A549 (cell line): ENCODE measurements around the gene ZG16. TPM values are rescaled to one million over a fixed set of nuclear protein-coding genes. Genes with fewer than 3 reads are reported as not detected.

ENCODE experiments used
- ATAC-seq, 2 experiments: fragments of 200-7000 bp in 1 of 2; fragments of >200 bp in 1 of 2; cut with Nextera tagmentation in 1 of 2; cut with Tn5 transposase in 1 of 2; 3 replicates each; pipeline versions ENCODE4 v1.8.0 to v1.9.1; 2018 to 2020; ENCODE audit warnings: mild to moderate bottlenecking in 1 of 2, moderate library complexity in 1 of 2
- CTCF ChIA-PET: fragments of 300-600 bp; sonication (Branson Sonifier 250); formaldehyde crosslinking; extraction: SDS; loops from one replicate; lab custom pipeline; 2021; ENCODE audit warnings: antibody characterized with exemption, inconsistent platforms; lab: Yijun Ruan, JAX
- POLR2A ChIA-PET: fragments of 350-600 bp; formaldehyde crosslinking; extraction: SDS; loops from one replicate; lab custom pipeline; 2021; ENCODE audit warnings: antibody characterized with exemption, inconsistent platforms; lab: Yijun Ruan, JAX
- DNase-seq, 2 experiments: peaks; one replicate each; pipeline versions ENCODE4 v3.0.0 to v3.0.0-alpha.2; 2011 to 2016; ENCODE audit warnings: low read depth in 1 of 2, low spot score in 1 of 2
- FAIRE-seq: peaks from 2 replicates; lab custom pipeline; 2011; peaks lifted over from hg19 to GRCh38; lab: Jason Lieb, UNC
- H3K27ac ChIP-seq, 2 experiments: fragments of >200 bp; sonication (Bioruptor Twin); formaldehyde crosslinking; 3 replicates each; pipeline ENCODE4 v1.5.1; 2016 to 2017
- H3K4me1 ChIP-seq: fragments of >200 bp; sonication (Bioruptor Twin); formaldehyde crosslinking; 3 replicates; pipeline ENCODE4 v1.6.1; 2016
- H3K4me2 ChIP-seq: fragments of >200 bp; sonication (Bioruptor Twin); formaldehyde crosslinking; 3 replicates; pipeline ENCODE4 v1.6.1; 2016
- H3K4me3 ChIP-seq: fragments of >200 bp; sonication (Bioruptor Twin); formaldehyde crosslinking; 3 replicates; pipeline ENCODE4 v1.5.1; 2016
- H3K9me3 ChIP-seq: fragments of >200 bp; sonication (Bioruptor Twin); formaldehyde crosslinking; 3 replicates; pipeline ENCODE4 v1.6.1; 2016
- BHLHE40 ChIP-seq: IDR thresholded peaks from 2 replicates; pipeline ENCODE4 v1.6.1; 2012; ENCODE audit warnings: low read depth, low read length, inconsistent platforms
- CBX2 ChIP-seq: fragments of 200-600 bp; sonication (generic); IDR thresholded peaks from 2 replicates; pipeline ENCODE4 v1.6.1; 2016; ENCODE audit warnings: low read depth, mild to moderate bottlenecking, borderline replicate concordance
- FOSL2 ChIP-seq, 2 experiments: fragments of 450-650 bp in 1 of 2; fragments of >200 bp in 1 of 2; sonication (Bioruptor Twin) in 1 of 2; formaldehyde crosslinking; IDR thresholded peaks; 2 replicates each; pipeline versions ENCODE4 v1.5.0 to v1.6.1; 2016 to 2020; ENCODE audit warnings: mild to moderate bottlenecking in 1 of 2, moderate library complexity in 1 of 2
- HEYL ChIP-seq: fragments of 250-450 bp; sonication (Bioruptor Pico); IDR thresholded peaks from 2 replicates; pipeline ENCODE4 v1.8.0; 2021; ENCODE audit warnings: mild to moderate bottlenecking, moderate library complexity
- JUN ChIP-seq, 2 experiments: fragments of >200 bp; sonication (Bioruptor Twin); formaldehyde crosslinking; IDR thresholded peaks; 2 replicates in 1 of 2; 3 replicates in 1 of 2; pipeline ENCODE4 v1.6.1; 2016 to 2017
- KDM1A ChIP-seq: fragments of 200-600 bp; sonication (generic); IDR thresholded peaks from 2 replicates; pipeline ENCODE4 v1.6.1; 2016; ENCODE audit warnings: low read depth, mild to moderate bottlenecking
- KDM5A ChIP-seq: fragments of 200-600 bp; sonication (generic); IDR thresholded peaks from 2 replicates; pipeline ENCODE4 v1.6.1; 2016; ENCODE audit warnings: antibody characterized with exemption, mild to moderate bottlenecking
- NR3C1 ChIP-seq: fragments of >200 bp; sonication (Bioruptor Twin); formaldehyde crosslinking; IDR thresholded peaks from 3 replicates; pipeline ENCODE4 v1.6.1; 2017
- PHF8 ChIP-seq: fragments of 200-600 bp; sonication (generic); IDR thresholded peaks from 2 replicates; pipeline ENCODE4 v1.6.1; 2016; ENCODE audit warnings: low read depth, mild to moderate bottlenecking, antibody characterized with exemption, moderate library complexity, borderline replicate concordance
- POLR2AphosphoS2 ChIP-seq: conservative IDR thresholded peaks from 2 replicates; pipeline ENCODE4 v1.6.1; 2012; ENCODE audit warnings: low read length, improper control_type of control experiment, inconsistent platforms
- RAD21 ChIP-seq, 2 experiments: fragments of >200 bp in 1 of 2; sonication (Bioruptor Twin) in 1 of 2; formaldehyde crosslinking in 1 of 2; IDR thresholded peaks in 1 of 2; conservative IDR thresholded peaks in 1 of 2; 2 replicates in 1 of 2; 3 replicates in 1 of 2; pipeline ENCODE4 v1.6.1; 2012 to 2018; ENCODE audit warnings: inconsistent platforms in 1 of 2
- RCOR1 ChIP-seq: fragments of 150-350 bp; IDR thresholded peaks from 2 replicates; pipeline ENCODE4 v1.6.1; 2014; ENCODE audit warnings: antibody characterized with exemption, low read length, low read depth
- SMC3 ChIP-seq: fragments of >200 bp; sonication (Bioruptor Twin); formaldehyde crosslinking; IDR thresholded peaks from 3 replicates; pipeline ENCODE4 v1.6.1; 2018; ENCODE audit warnings: inconsistent platforms
- SREBF2 ChIP-seq: fragments of 450-650 bp; IDR thresholded peaks from 2 replicates; pipeline ENCODE4 v1.6.1; 2014; ENCODE audit warnings: mild to moderate bottlenecking, moderate library complexity
- ZNF302 ChIP-seq: fragments of 250-450 bp; sonication (Bioruptor Pico); IDR thresholded peaks from 2 replicates; pipeline ENCODE4 v1.9.0; 2021; ENCODE audit warnings: inconsistent platforms, mild to moderate bottlenecking, moderate library complexity
- ZSCAN20 ChIP-seq: fragments of 250-450 bp; sonication (Bioruptor Pico); IDR thresholded peaks from 2 replicates; pipeline ENCODE4 v1.8.0; 2022; ENCODE audit warnings: mild to moderate bottlenecking, moderate library complexity
- WGBS: methylation state at CpG from one replicate; pipeline ENCODE4 v1.1.6; 2017; ENCODE audit errors: missing lambda C conversion rate; 5-methylcytosine and 5-hydroxymethylcytosine counted together
- polyA minus RNA-seq: library from RNA; depleted of rRNA, polyadenylated mRNA; stranded (reverse); fragments of >200 nt; gene quantifications from 2 replicates; pipeline ENCODE4 v1.2.3, GENCODE V29; 2011; rRNA and poly(A)+ RNA removed
- polyA plus RNA-seq, 4 experiments: library from polyadenylated mRNA; depleted of rRNA in 3 of 4; stranded (reverse); fragments of >200 nt; fragmentation: RNase III in 1 of 4; extraction: RNeasy Plus Mini Kit Qiagen cat#74134 plus additional on column Dnase treatment in 1 of 4; gene quantifications; 2 replicates in 3 of 4; 3 replicates in 1 of 4; pipeline ENCODE4 v1.2.3, GENCODE V29; 2011 to 2017
- TF ChIP-seq, protein P1 (sequence below): IDR thresholded peaks from 2 replicates; pipeline ENCODE4 v1.6.1; 2012; ENCODE audit warnings: low read depth, borderline replicate concordance
- TF ChIP-seq, protein P2 (sequence below): fragments of >200 bp; sonication (Bioruptor Twin); formaldehyde crosslinking; IDR thresholded peaks from 2 replicates; pipeline ENCODE4 v1.6.1; 2016
- TF ChIP-seq, protein P3 (sequence below): fragments of 200-600 bp; sonication (generic); IDR thresholded peaks from 2 replicates; pipeline ENCODE4 v1.6.1; 2016; ENCODE audit warnings: antibody characterized with exemption, mild to moderate bottlenecking, moderate library complexity
- TF ChIP-seq, protein P4 (sequence below): fragments of >200 bp; sonication (Bioruptor Twin); formaldehyde crosslinking; IDR thresholded peaks from 3 replicates; pipeline ENCODE4 v1.5.1; 2016

Gene ZG16, protein sequence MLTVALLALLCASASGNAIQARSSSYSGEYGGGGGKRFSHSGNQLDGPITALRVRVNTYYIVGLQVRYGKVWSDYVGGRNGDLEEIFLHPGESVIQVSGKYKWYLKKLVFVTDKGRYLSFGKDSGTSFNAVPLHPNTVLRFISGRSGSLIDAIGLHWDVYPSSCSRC
- polyA plus RNA-seq (2011; rRNA removed) (not detected in 2 replicates), polyA plus RNA-seq (2017; fragmentation: RNase III; extraction: RNeasy Plus Mini Kit Qiagen cat#74134 plus additional on column Dnase treatment) (not detected in 3 replicates), polyA minus RNA-seq (not detected in 2 replicates)
- polyA plus RNA-seq (2012; cell fraction: cytosol; rRNA removed): 0.01 TPM in 1 of 2 replicates, not detected in the other
- polyA plus RNA-seq (2012; cell fraction: nucleus; rRNA removed): not detected in 2 replicates

DNA sequence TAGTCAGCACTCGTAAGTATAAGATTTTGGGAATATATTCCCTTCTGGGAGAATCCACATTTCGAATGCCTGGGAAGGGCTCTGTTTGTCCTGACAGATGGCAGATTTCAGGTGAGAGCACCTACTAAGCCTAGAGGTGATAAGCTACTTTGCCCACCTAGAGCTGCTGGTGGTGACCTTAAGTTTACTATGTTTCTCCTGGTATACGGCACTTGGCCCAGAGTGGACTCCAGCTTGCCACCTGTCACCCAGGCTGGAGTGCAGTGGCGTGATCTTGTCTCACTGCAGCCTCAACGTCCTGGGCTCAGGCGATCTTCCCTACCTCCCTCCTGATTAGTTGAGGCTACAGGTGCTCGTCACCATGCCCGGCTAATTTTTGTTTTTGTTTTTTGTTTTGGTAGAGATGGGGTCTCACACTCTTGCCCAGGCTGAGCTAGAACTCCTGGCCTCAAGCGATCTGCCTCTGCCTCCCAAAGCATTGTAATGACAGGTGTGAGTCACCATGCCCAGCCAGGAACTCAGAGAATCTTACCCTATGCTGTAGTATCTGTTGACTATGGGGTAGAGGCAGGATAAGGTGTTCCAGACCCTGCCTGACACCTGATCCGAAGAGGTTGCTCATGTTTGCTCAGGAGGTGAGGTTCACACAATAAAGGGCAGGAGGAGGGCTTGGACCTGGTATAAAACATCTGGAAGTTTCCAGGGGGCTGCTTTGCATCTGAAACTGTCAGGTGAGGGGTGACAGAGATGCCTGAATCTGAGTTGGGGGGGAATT is at the start of gene ZG16:
TSS of gene ZG16 (plus strand) at position 681 of the 775 bp plus-strand sequence. CDS start 1,011 bp downstream, outside the sequence.
- H3K4me1 ChIP-seq: peaks cover 10% of the 10 kb centered on the region; the same call in 2 of the 3 replicates
- ATAC-seq: no peak
- ChIA-PET POLR2A (no interaction called here), CTCF (interaction anchor here (0.7 to 2.0 kb wide), 4 partner anchors 8 to 77 kb away, joined by 3 to 5 read pairs (median 4); no protein-coding TSS in a partner anchor)
- 74% methylated on average over 9 of the region's 10 CpGs for WGBS
- H3K4me3 ChIP-seq: no peak within 1 kb of the TSS
- TF ChIP-seq HEYL (no peak), NR3C1 (no peak), KDM5A (no peak), ZSCAN20 (CRISPR knock-in tag) (no peak), KDM1A (no peak), BHLHE40 (no peak), JUN (IDR thresholded peaks at IDR 0.05) (no peak), PHF8 (no peak), RCOR1 (no peak), SMC3 (no peak)
- TF ChIP-seq, protein P1, sequence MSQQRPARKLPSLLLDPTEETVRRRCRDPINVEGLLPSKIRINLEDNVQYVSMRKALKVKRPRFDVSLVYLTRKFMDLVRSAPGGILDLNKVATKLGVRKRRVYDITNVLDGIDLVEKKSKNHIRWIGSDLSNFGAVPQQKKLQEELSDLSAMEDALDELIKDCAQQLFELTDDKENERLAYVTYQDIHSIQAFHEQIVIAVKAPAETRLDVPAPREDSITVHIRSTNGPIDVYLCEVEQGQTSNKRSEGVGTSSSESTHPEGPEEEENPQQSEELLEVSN: no peak
- no peak within 1 kb of the TSS for H3K27ac ChIP-seq
- DNase-seq: no peak
- no peak for FAIRE-seq
- H3K9me3 ChIP-seq: no peaks in the 10 kb centered on the region
- 0 out of 3 replicates have a peak within 1 kb of the TSS, but pooled peaks have one; percentile 23 for H3K4me2 ChIP-seq

DNA sequence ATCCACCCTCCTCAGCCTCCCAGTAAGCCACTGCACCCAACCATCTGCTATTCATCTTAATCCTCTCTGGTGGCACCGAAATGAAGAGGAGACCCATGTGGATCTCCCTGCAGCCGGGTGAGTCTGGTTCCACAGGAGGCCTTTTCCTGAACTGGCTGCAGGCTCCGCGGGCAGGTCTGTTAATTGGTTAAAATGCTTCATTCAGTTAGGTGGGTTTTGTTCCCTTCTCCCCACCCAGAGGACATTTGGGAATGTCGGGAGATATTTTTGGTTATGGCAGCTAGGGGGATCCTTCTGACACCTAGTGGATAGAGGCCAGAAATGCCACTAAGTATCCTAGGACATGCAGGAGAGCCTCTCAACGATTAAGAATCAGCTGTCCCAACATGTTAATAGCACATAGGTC is 48.9 kb upstream of the ZG16 start:
- H3K4me2 ChIP-seq: peak overlapping the region; percentile 91
- FAIRE-seq: peak; percentile 23
- H3K9me3 ChIP-seq: no peaks in the 10 kb centered on the region

DNA sequence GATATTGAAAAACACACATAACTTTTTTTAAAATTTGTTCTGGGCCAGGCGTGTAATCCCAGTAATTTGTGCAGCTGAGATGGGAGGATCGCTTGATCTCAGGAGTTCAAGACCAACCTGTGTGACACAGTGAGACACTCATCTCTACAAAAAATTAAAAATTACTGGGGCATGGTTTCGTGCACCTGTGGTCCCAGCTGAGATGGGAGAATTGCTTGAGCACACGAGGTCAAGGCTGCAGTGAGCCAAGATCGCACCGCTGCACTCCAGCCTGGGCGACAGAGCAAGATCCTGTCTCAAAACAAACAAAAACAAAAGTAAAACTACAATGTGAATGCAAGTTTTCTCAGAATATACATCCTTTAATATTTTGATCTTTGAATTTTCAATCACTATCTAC is 47.4 kb upstream of the ZG16 start:
- Histone ChIP-seq H3K27ac (no peak overlapping the region), H3K4me1 (0 out of 3 replicates have a peak, but pooled peaks cover 3% of the 10 kb centered on the region), H3K9me3 (no peaks in the 10 kb centered on the region), H3K4me2 (no peak overlapping the region), H3K4me3 (no peak overlapping the region)
- ATAC-seq: no peak
- ChIA-PET CTCF (interaction anchor here (1.2 to 4.7 kb wide), 10 partner anchors 9 to 302 kb away, joined by 3 to 52 read pairs (median 8); partner anchors contain the start of genes KIF22 and TLCD3B), POLR2A (no interaction called here)
- FAIRE-seq: no peak
- 64% methylated on average over 7 of the region's 7 CpGs for WGBS
- DNase-seq: no peak
- TF ChIP-seq, protein P1: no peak
- TF ChIP-seq, protein P2, sequence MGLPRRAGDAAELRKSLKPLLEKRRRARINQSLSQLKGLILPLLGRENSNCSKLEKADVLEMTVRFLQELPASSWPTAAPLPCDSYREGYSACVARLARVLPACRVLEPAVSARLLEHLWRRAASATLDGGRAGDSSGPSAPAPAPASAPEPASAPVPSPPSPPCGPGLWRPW: no peak
- no peak for TF ChIP-seq NR3C1
- TF ChIP-seq, protein P3, sequence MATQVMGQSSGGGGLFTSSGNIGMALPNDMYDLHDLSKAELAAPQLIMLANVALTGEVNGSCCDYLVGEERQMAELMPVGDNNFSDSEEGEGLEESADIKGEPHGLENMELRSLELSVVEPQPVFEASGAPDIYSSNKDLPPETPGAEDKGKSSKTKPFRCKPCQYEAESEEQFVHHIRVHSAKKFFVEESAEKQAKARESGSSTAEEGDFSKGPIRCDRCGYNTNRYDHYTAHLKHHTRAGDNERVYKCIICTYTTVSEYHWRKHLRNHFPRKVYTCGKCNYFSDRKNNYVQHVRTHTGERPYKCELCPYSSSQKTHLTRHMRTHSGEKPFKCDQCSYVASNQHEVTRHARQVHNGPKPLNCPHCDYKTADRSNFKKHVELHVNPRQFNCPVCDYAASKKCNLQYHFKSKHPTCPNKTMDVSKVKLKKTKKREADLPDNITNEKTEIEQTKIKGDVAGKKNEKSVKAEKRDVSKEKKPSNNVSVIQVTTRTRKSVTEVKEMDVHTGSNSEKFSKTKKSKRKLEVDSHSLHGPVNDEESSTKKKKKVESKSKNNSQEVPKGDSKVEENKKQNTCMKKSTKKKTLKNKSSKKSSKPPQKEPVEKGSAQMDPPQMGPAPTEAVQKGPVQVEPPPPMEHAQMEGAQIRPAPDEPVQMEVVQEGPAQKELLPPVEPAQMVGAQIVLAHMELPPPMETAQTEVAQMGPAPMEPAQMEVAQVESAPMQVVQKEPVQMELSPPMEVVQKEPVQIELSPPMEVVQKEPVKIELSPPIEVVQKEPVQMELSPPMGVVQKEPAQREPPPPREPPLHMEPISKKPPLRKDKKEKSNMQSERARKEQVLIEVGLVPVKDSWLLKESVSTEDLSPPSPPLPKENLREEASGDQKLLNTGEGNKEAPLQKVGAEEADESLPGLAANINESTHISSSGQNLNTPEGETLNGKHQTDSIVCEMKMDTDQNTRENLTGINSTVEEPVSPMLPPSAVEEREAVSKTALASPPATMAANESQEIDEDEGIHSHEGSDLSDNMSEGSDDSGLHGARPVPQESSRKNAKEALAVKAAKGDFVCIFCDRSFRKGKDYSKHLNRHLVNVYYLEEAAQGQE: no peak
- TF ChIP-seq CBX2: no peak
- no peak for TF ChIP-seq KDM5A
- no peak for TF ChIP-seq POLR2AphosphoS2
- no peak for TF ChIP-seq SREBF2
- no peak for TF ChIP-seq FOSL2 (IDR thresholded peaks at IDR 0.05)
- no peak for TF ChIP-seq FOSL2 (CRISPR knock-in tag; IDR thresholded peaks at IDR 0.05)

More for the DNA sequence above, 48.9 kb upstream of the ZG16 start:
- ChIA-PET POLR2A (no interaction called here), CTCF (interaction anchor here (0.5 to 4.7 kb wide), 36 partner anchors 9 to 383 kb away, joined by 3 to 52 read pairs (median 4); partner anchors contain the start of genes C16orf54, KIF22, MVP and PAGR1)
- ATAC-seq (peak; percentile 96 to 98), DNase-seq (peak; percentile 68 to 83)
- Histone ChIP-seq H3K4me3 (peak overlapping the region; percentile 34; the same call in 2 of the 3 replicates), H3K27ac (peak overlapping the region; percentile 54 to 71; a peak in 4 of 6 replicates), H3K4me1 (0 out of 3 replicates have a peak, but pooled peaks cover 3% of the 10 kb centered on the region)
- WGBS: 12% methylated on average over 6 of the region's 6 CpGs
- TF ChIP-seq RAD21 (conservative IDR thresholded peaks at IDR 0.05 in 1 of 2, IDR thresholded peaks at IDR 0.05 in 1 of 2) (peak; percentile 52; a peak in 4 of 5 replicates), SMC3 (peak; percentile 47; the same call in 2 of the 3 replicates), ZNF302 (CRISPR knock-in tag) (no peak)
- TF ChIP-seq, protein P4, sequence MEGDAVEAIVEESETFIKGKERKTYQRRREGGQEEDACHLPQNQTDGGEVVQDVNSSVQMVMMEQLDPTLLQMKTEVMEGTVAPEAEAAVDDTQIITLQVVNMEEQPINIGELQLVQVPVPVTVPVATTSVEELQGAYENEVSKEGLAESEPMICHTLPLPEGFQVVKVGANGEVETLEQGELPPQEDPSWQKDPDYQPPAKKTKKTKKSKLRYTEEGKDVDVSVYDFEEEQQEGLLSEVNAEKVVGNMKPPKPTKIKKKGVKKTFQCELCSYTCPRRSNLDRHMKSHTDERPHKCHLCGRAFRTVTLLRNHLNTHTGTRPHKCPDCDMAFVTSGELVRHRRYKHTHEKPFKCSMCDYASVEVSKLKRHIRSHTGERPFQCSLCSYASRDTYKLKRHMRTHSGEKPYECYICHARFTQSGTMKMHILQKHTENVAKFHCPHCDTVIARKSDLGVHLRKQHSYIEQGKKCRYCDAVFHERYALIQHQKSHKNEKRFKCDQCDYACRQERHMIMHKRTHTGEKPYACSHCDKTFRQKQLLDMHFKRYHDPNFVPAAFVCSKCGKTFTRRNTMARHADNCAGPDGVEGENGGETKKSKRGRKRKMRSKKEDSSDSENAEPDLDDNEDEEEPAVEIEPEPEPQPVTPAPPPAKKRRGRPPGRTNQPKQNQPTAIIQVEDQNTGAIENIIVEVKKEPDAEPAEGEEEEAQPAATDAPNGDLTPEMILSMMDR: peak; percentile 64
